Right lobe of liver (tissue), 6 donors: ENCODE measurements around the gene RAP1GAP2. TPM values are rescaled to one million over a fixed set of nuclear protein-coding genes. Genes with fewer than 3 reads are reported as not detected.
A peak's percentile ranks its signal among the peaks of the same experiment; 100 is the strongest.

Experiments
- ATAC-seq, 4 donors: fragments of 200-7000 bp; cut with Tn5 transposase; one replicate each; pipeline ENCODE4 v1.9.1; 2020; ENCODE audit warnings: mild to moderate bottlenecking in 4 of 4, moderate library complexity in 4 of 4
- DNase-seq, 3 donors: peaks; one replicate each; pipeline ENCODE4 v3.0.0-alpha.2; 2020
- H3K27ac ChIP-seq, 3 donors: fragments of 200-600 bp; one replicate each; pipeline ENCODE4 v1.8.0; 2022
- H3K27me3 ChIP-seq, 2 donors: fragments of 200-600 bp; one replicate each; pipeline ENCODE4 v1.8.0; 2022
- H3K36me3 ChIP-seq, 4 donors: fragments of 200-600 bp; sonication (generic) in 1 of 4; one replicate each; pipeline versions ENCODE4 v1.5.1 to v1.8.0; 2017 to 2022; ENCODE audit warnings: control low read depth in 1 of 4
- H3K4me1 ChIP-seq, 4 donors: fragments of 200-600 bp; sonication (generic) in 1 of 4; one replicate each; pipeline versions ENCODE4 v1.5.1 to v1.8.0; 2017 to 2022; ENCODE audit warnings: control low read depth in 1 of 4
- H3K4me3 ChIP-seq, 3 donors: fragments of 200-600 bp; one replicate each; pipeline ENCODE4 v1.8.0; 2022
- H3K9me3 ChIP-seq, 4 donors: fragments of 200-600 bp; sonication (generic) in 1 of 4; one replicate each; pipeline versions ENCODE4 v1.5.1 to v1.8.0; 2017 to 2022; ENCODE audit warnings: control low read depth in 1 of 4
- CTCF ChIP-seq, 4 donors: fragments of 200-600 bp in 3 of 4; fragments of 450-650 bp in 1 of 4; IDR thresholded peaks; one replicate each; pipeline versions ENCODE4 v1.5.1 to v1.8.0; 2016 to 2022; ENCODE audit warnings: antibody characterized with exemption in 4 of 4, mild to moderate bottlenecking in 2 of 4
- POLR2A ChIP-seq: fragments of 450-650 bp; IDR thresholded peaks from one replicate; pipeline ENCODE4 v1.6.1; 2017; ENCODE audit warnings: antibody characterized with exemption, mild to moderate bottlenecking
- WGBS: methylation state at CpG from one replicate; pipeline ENCODE4 v1.1.6; 2018; ENCODE audit warnings: low coverage, low lambda C conversion rate; ENCODE audit not compliant: insufficient coverage; ENCODE audit errors: missing lambda C conversion rate; 5-methylcytosine and 5-hydroxymethylcytosine counted together
- intact Hi-C, 2 donors: fragments of 100-400 bp; cut with DNase I; formaldehyde crosslinking; loops; one replicate each; pipeline versions ENCODE4 v1.11.2 to v1.14.1; 2022
- total RNA-seq, 6 experiments: library from RNA; depleted of rRNA in 2 of 6; stranded (reverse); fragments of >200 nt in 2 of 6; fragmentation: NEBNext Ultra II Directional in 3 of 6; extraction: Animal tissue kit (Norgen Biotek cat#: 25700) in 3 of 6; gene quantifications; one replicate each; pipeline versions ENCODE4 v1.1.0 to v1.2.4, GENCODE V29; 2016 to 2023
- donor health status: DM: no; HTN: yes; CAD: no.
- donor health status: DM: no; HTN: no; CAD: no.
- donor health status: DM: no; HTN: no; CAD: no.
- donor health status: DM: no; HTN: yes; CAD: no.
- donor health status: DM: no; HTN: yes; CAD: no.

The RAP1GAP2 gene
- total RNA-seq, 6 experiments from 2014 or later = 1.0 to 3.8 (median 1.8) TPM

- 77% methylated on average over 2 of the region's 5 CpGs for WGBS
- Histone ChIP-seq H3K4me3 (no peak overlapping the region), H3K27me3 (no peaks in the 10 kb centered on the region), H3K4me1 (no peaks in the 10 kb centered on the region), H3K9me3 (no peaks in the 10 kb centered on the region), H3K27ac (no peak overlapping the region), H3K36me3 (no peaks in the 10 kb centered on the region)
- DNase-seq = no peak
- no peak for TF ChIP-seq POLR2A
- no peak for TF ChIP-seq CTCF (IDR thresholded peaks at IDR 0.05)
- ATAC-seq = no peak
- intact Hi-C loops = no loop called here
Measured at GRCh38 chr17:3040882-3041281, 244.6 kb downstream of the RAP1GAP2 start.

- no peaks in the 10 kb centered on the region for H3K27me3 ChIP-seq
- DNase-seq = peak in 1 of 3 donors; percentile 42
- 33% methylated on average over 1 of the region's 11 CpGs for WGBS
- peak in 1 of 4 donors; percentile 20 for ATAC-seq
- peaks cover 0 to 3% (median 0%) of the 10 kb centered on the region in 4 donors for H3K4me1 ChIP-seq
- no peak overlapping the region for H3K4me3 ChIP-seq
- H3K27ac ChIP-seq = no peak overlapping the region
- H3K36me3 ChIP-seq = no peaks in the 10 kb centered on the region
- no peaks in the 10 kb centered on the region for H3K9me3 ChIP-seq
- intact Hi-C loops = no loop called here
- TF ChIP-seq CTCF (IDR thresholded peaks at IDR 0.05) (peak in 2 of 4 donors; percentile 19 to 34), POLR2A (no peak)
Measured at GRCh38 chr17:3043737-3044365, 247.6 kb downstream of the RAP1GAP2 start.

DNA sequence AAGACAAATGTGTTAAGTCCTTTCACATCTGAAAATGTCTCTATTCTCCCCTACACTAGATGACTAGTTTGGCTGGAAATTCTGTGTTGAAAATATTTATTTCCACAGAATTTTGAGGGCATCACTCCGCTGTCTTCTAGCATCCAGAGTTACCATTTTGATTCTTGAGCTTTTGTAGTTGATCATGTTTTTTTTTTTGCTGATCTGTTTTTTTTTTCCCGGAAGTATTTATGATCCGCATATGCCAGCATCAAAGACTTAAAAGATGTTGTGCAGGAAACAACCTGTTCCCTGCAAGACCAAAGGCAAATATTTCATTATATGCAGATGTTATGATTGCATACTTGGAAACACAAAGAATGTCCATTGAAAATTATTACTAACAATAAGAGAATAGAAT lies 250.5 kb downstream of the RAP1GAP2 start:
- Histone ChIP-seq H3K4me3 (no peak overlapping the region), H3K27ac (no peak overlapping the region), H3K9me3 (no peaks in the 10 kb centered on the region), H3K36me3 (no peaks in the 10 kb centered on the region), H3K27me3 (no peaks in the 10 kb centered on the region), H3K4me1 (peaks cover 0 to 3% (median 0%) of the 10 kb centered on the region in 4 donors)
- TF ChIP-seq POLR2A = no peak
- TF ChIP-seq CTCF (IDR thresholded peaks at IDR 0.05) = no peak
- intact Hi-C loops = no loop called here
- no peak for DNase-seq
- WGBS = 70% methylated on average over 3 of the region's 3 CpGs
- no peak for ATAC-seq

- H3K36me3 ChIP-seq = no peaks in the 10 kb centered on the region
- peak; percentile 99 to 100 (median 99) for ATAC-seq
- peak overlapping the region; percentile 57 to 63 (median 59) for H3K4me3 ChIP-seq
- DNase-seq = peak; percentile 94 to 98 (median 95)
- no peaks in the 10 kb centered on the region for H3K27me3 ChIP-seq
- peak; percentile 71 to 90 (median 82) for TF ChIP-seq CTCF (IDR thresholded peaks at IDR 0.05)
- TF ChIP-seq POLR2A = no peak
- WGBS = 1% methylated on average over 12 of the region's 50 CpGs
- no peaks in the 10 kb centered on the region for H3K9me3 ChIP-seq
- intact Hi-C loops = no loop called here
- peak overlapping the region in 2 of 3 donors; percentile 47 to 54 for H3K27ac ChIP-seq
- peaks cover 0 to 3% (median 0%) of the 10 kb centered on the region in 4 donors for H3K4me1 ChIP-seq
Measured at GRCh38 chr17:3048727-3049471, 252.7 kb downstream of the RAP1GAP2 start.
